Neutrophil (primary cell): ENCODE results near the gene DCAF16.
A peak's percentile ranks its signal among the peaks of the same experiment; 100 is the strongest.
"Not testable (repeated sequence)": the region's sequence is repeated elsewhere in the genome, so short reads cannot be mapped to it uniquely, and the experiment has no call there.

Experiments used
- H3K27ac ChIP-seq: fragments of 200-600 bp; sonication (generic); 2 replicates; pipeline ENCODE4 v1.5.1; 2016; ENCODE audit warnings: mild to moderate bottlenecking, moderate library complexity
- H3K27me3 ChIP-seq: fragments of 200-600 bp; sonication (generic); 2 replicates; pipeline ENCODE4 v1.6.0; 2016; ENCODE audit warnings: mild to moderate bottlenecking
- H3K36me3 ChIP-seq: fragments of 200-600 bp; sonication (generic); 2 replicates; pipeline ENCODE4 v1.5.1; 2017
- H3K4me1 ChIP-seq, 2 experiments: fragments of 200-600 bp in 1 of 2; sonication (generic) in 1 of 2; 1 replicate in 1 of 2; 2 replicates in 1 of 2; pipeline versions ENCODE4 v1.5.1 to v1.6.1; 2013 to 2016; ENCODE audit warnings: low read depth in 1 of 2, low read length in 1 of 2, mild to moderate bottlenecking in 1 of 2, moderate library complexity in 1 of 2; ENCODE audit not compliant: control insufficient read depth in 1 of 2, insufficient read depth in 1 of 2
- H3K4me3 ChIP-seq, 2 experiments: fragments of 200-600 bp in 1 of 2; sonication (generic) in 1 of 2; 1 replicate in 1 of 2; 2 replicates in 1 of 2; pipeline ENCODE4 v1.5.1; 2013 to 2016; ENCODE audit warnings: low read depth in 1 of 2, low read length in 1 of 2, mild to moderate bottlenecking in 1 of 2, moderate library complexity in 1 of 2
- H3K9me3 ChIP-seq: fragments of 200-600 bp; sonication (generic); 2 replicates; pipeline ENCODE4 v1.5.1; 2016
- CTCF ChIP-seq: fragments of 200-600 bp; sonication (generic); IDR thresholded peaks from 2 replicates; pipeline ENCODE4 v1.5.1; 2016; ENCODE audit warnings: antibody characterized with exemption

Gene DCAF16

GRCh38 chr4:17810260-17811077 is at the start of gene DCAF16, which contains the start of gene NCAPG:
DCAF16 (minus strand) TSS chr4:17810757; CDS start chr4:17804141, 6,616 bp downstream.
NCAPG (plus strand) TSS chr4:17810979; CDS start chr4:17811078, 99 bp downstream.
- H3K9me3 ChIP-seq = no peaks in the 10 kb centered on the region
- H3K36me3 ChIP-seq = no peaks in the 10 kb centered on the region
- H3K27me3 ChIP-seq = no peaks in the 10 kb centered on the region
- TF ChIP-seq CTCF = peak; percentile 39
- H3K27ac ChIP-seq = peak within 1 kb of the TSS; percentile 93
- H3K4me1 ChIP-seq = peaks cover 33 to 39% of the 10 kb centered on the region in 2 experiments
- peak within 1 kb of the TSS; percentile 92 for H3K4me3 ChIP-seq

- H3K4me1 ChIP-seq = no peaks in the 10 kb centered on the region
- no peaks in the 10 kb centered on the region for H3K9me3 ChIP-seq
- no peak for TF ChIP-seq CTCF
- no peaks in the 10 kb centered on the region for H3K36me3 ChIP-seq
- H3K27me3 ChIP-seq = no peaks in the 10 kb centered on the region
- H3K27ac ChIP-seq = no peak overlapping the region
- no peak overlapping the region for H3K4me3 ChIP-seq
Observed at GRCh38 chr4:17859793-17860406, 49.3 kb upstream of the DCAF16 start.

GRCh38 chr4:17854036-17854435 is 43.5 kb upstream of the DCAF16 start:
- no peak overlapping the region for H3K4me3 ChIP-seq
- H3K36me3 ChIP-seq = no peaks in the 10 kb centered on the region
- no peaks in the 10 kb centered on the region for H3K4me1 ChIP-seq
- H3K9me3 ChIP-seq = no peaks in the 10 kb centered on the region
- H3K27ac ChIP-seq = no peak overlapping the region
- no peak for TF ChIP-seq CTCF
- no peaks in the 10 kb centered on the region for H3K27me3 ChIP-seq

- Histone ChIP-seq H3K27ac (no peak overlapping the region), H3K27me3 (no peaks in the 10 kb centered on the region), H3K36me3 (no peaks in the 10 kb centered on the region), H3K4me1 (no peaks in the 10 kb centered on the region), H3K9me3 (no peaks in the 10 kb centered on the region), H3K4me3 (no peak overlapping the region)
- TF ChIP-seq CTCF = no peak
Observed at GRCh38 chr4:17851959-17852358, 41.4 kb upstream of the DCAF16 start.

GRCh38 chr4:17850295-17850694 is 39.7 kb upstream of the DCAF16 start:
- not testable (repeated sequence) for H3K27me3 ChIP-seq

GRCh38 chr4:17846266-17846665 is 35.7 kb upstream of the DCAF16 start:
- H3K27me3 ChIP-seq = no peaks in the 10 kb centered on the region
- peaks cover 32% of the 10 kb centered on the region for H3K36me3 ChIP-seq
- no peak overlapping the region for H3K27ac ChIP-seq
- no peak overlapping the region for H3K4me3 ChIP-seq
- no peaks in the 10 kb centered on the region for H3K4me1 ChIP-seq
- TF ChIP-seq CTCF = no peak
- no peaks in the 10 kb centered on the region for H3K9me3 ChIP-seq

More at GRCh38 chr4:17850295-17850694, 39.7 kb upstream of the DCAF16 start:
- not testable (repeated sequence) for H3K4me3 ChIP-seq, H3K4me1 ChIP-seq, H3K27ac ChIP-seq, H3K36me3 ChIP-seq, H3K9me3 ChIP-seq
